Measurements from ENCODE around the gene BET1L.

The BET1L gene

DNA sequence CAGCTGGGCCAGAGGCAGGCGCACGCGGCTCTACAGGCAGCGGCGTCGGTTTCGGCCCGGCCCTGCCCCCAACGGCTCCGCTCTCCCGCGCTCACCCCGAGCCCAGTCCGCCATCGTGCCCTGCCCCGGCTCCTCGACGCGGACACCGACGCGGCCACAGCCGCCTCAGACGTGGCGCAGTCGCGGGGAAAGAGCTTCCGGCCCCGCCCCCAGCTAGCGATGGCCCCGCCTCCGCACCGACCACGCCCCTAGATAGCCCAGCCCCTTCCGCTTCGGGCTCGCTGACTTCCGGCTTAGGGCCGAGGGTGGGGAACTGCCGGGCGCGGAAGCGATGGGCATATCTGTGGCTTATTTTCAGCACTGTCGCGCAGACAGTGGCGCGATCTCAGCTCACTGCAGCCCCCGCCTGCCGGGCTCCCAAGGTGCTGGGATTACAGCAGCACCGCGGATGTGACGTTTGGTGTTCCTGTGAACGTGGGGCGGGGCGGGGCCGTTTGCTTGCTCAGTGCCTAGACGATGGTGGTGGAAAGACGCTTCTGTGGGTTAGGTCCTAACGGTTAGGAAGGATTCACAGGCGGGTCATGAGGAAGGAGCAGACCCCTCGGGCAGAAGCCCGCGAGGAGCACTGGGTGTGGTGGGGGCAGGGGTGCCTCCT is at the start of gene BET1L, which contains the start of gene RIC8A:
Gene BET1L, minus strand, starts transcription at position 192 of the 655 bp plus-strand sequence. Its CDS starts 78 bp downstream, at position 114.
Gene RIC8A, plus strand, starts transcription at position 501 of the 655 bp plus-strand sequence. CDS start 1,147 bp downstream, outside the sequence.
- no peak for TF ChIP-seq CTCF (conservative IDR thresholded peaks at IDR 0.05)
- H3K27ac ChIP-seq, result peak within 1 kb of the TSS; percentile 96

DNA sequence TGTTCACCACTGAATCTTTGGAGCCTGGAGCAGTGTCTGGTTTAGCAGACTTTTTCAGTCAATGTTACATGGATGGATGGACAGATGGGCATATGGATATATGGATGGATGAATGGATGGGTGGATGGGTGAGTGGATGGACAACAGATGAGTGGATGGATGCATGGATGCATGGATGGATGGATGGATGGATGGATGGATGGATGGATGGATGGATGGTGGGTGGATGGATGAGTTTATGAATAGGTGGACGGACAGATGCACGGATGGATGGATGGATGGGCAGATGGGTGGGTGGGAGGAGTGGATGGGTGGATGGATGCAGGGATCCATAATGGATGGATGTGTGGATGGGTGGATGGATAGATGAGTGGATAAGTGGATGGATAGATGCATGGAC is 48.6 kb upstream of the BET1L start:
- H3K27ac ChIP-seq, result no peak overlapping the region
- no peak for TF ChIP-seq CTCF (conservative IDR thresholded peaks at IDR 0.05)

DNA sequence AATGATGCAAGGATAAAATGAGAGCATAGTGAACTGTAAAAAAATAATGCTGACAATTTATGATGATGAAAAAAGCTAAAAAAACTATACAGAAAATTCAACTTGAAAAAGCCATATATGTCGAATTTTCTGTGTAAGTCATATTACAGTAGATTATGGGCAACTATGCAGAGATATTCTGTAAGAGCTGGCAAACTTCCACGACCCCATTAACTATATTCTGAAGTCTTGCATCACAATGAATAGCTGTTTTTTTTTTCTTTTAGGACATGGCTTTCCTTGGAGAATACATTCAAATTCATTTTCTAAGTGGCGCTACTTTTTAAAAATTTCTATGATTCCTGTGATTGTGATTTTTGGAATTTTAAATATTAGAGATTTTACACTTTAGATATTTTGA is 48.0 kb upstream of the BET1L start:
- TF ChIP-seq CTCF (conservative IDR thresholded peaks at IDR 0.05), result no peak

GRCh38 chr11:253886-254270 is 46.7 kb upstream of the BET1L start:
- H3K27ac ChIP-seq, result no peak overlapping the region
- no peak for TF ChIP-seq CTCF (conservative IDR thresholded peaks at IDR 0.05)

More for the DNA sequence above, 48.0 kb upstream of the BET1L start:
- no peak overlapping the region for H3K27ac ChIP-seq

GRCh38 chr11:253160-253885 is 46.1 kb upstream of the BET1L start:
- TF ChIP-seq CTCF (conservative IDR thresholded peaks at IDR 0.05), result no peak
- no peak overlapping the region for H3K27ac ChIP-seq

DNA sequence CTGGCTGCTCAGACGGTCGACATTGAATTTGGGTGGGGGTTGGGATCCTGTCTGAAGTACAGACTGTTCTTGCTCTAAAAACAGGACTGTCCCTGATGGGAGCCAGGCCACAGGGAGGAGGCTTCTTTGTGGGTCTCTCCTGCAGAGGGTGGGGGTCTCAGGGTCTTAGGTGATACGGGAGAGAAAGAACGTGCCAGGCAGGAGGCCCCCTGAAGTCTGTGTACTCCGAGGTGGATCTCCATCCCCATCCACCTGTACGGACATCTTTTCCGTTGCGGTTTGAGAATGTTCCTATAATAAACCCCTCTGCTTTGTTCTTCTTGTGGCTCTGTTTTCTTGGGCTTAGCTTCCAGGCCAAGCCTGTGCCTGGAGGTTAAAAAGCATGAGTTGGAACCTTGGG is 45.5 kb upstream of the BET1L start:
- H3K27ac ChIP-seq, result no peak overlapping the region
- no peak for TF ChIP-seq CTCF (conservative IDR thresholded peaks at IDR 0.05)

DNA sequence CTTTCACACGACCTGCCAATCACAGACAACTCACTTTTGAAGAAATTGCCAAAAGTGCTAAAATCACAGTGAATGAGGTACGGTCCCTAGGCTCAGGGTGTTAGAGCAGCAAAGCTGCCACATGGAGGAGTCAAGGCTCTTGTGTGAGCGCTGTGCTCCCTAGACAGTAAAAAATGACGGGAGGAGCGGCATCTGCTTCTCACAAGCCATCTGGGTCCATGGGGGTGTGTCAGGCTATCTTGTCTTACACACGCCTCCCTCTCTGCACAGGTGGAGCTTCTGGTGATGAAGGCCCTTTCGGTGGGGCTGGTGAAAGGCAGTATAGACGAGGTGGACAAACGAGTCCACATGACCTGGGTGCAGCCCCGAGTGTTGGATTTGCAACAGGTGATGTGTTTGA is 44.4 kb upstream of the BET1L start:
- TF ChIP-seq CTCF (conservative IDR thresholded peaks at IDR 0.05), result no peak

More for the DNA sequence above, 44.4 kb upstream of the BET1L start:
- no peak overlapping the region for H3K27ac ChIP-seq
